ENCODE results near the gene FAM110D.

FAM110D gene

DNA sequence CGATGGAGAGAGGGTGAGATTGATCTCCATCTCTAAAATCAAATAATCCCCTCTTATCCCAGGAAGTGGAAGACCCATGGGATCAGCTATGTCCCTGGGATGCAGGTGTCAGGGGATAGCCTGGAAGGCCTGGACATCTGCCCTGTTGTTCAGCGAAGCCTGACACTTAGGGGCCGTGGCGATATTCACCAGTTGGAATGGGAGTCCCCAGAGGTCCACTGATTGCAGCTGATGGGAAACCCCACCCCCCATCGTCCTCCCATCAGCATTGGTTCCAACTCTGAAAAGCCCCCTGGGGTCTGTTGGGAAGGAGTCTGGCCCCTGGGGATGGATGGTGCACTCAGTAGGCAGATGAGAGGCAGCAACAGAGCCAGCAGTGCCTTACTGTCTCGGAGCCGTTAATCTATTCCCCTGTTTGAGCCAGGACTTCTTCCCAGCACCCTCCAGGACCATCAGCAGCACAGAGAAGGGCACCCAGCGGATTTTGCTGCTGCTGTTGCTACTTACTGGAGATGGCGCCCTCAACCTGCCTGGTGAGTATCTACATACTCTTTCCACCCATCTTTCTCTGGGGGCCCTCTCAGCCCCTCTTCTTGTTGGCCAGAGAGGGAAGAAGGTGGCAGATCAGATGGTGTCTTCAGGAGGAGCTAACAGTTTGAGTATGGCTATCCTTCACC is 44.9 kb downstream of the FAM110D start:
- H2BK12ac ChIP-seq (ENCODE audit: low read length), result no peak overlapping the region
- DNase-seq, result no peak

GRCh38 chr1:26210147-26210870 is 51.4 kb downstream of the FAM110D start:
- H3K4ac ChIP-seq (ENCODE audit: low read depth, low read length), result no peak overlapping the region
- H3K4me1 ChIP-seq (ENCODE audit: control insufficient read depth in 1 of 2, insufficient read depth in 2 of 2, low read length in 2 of 2), result no peaks in the 10 kb centered on the region
- H3K9me3 ChIP-seq (ENCODE audit: insufficient read depth, low read depth, low read length), result no peaks in the 10 kb centered on the region
- no peak overlapping the region for H3K9ac ChIP-seq (ENCODE audit: low read length)
- no CpG with 5 or more reads among the region's 5 CpGs for WGBS (ENCODE audit: extremely low coverage, insufficient coverage, insufficient read length)
- no peak overlapping the region for H2AFZ ChIP-seq (ENCODE audit: insufficient read depth, low read length, poor library complexity)
- H2AK5ac ChIP-seq (ENCODE audit: low read length), result no peak overlapping the region
- H3K36me3 ChIP-seq (ENCODE audit: control insufficient read depth in 1 of 2, insufficient read depth in 2 of 2, low read length in 2 of 2), result no peaks in the 10 kb centered on the region
- H3K14ac ChIP-seq (ENCODE audit: low read length), result no peak overlapping the region
- no peak overlapping the region for H3K4me2 ChIP-seq (ENCODE audit: low read length)
- H3K27ac ChIP-seq (ENCODE audit: low read depth, low read length), result no peak overlapping the region
- H4K91ac ChIP-seq (ENCODE audit: low read depth, low read length), result no peak overlapping the region
- no peaks in the 10 kb centered on the region for H3K79me1 ChIP-seq (ENCODE audit: low read length)
- H4K8ac ChIP-seq (ENCODE audit: low read depth, low read length), result no peak overlapping the region
- H3K27me3 ChIP-seq (ENCODE audit: insufficient read depth, low read length), result no peaks in the 10 kb centered on the region
- no peak overlapping the region for H3K23ac ChIP-seq (ENCODE audit: low read length)
- H2BK5ac ChIP-seq (ENCODE audit: low read depth, low read length, poor library complexity), result no peak overlapping the region
- no peak overlapping the region for H4K12ac ChIP-seq (ENCODE audit: low read depth, low read length)
- H2BK120ac ChIP-seq (ENCODE audit: insufficient read depth, low read length, poor library complexity), result no peak overlapping the region
- no peak overlapping the region for H2BK12ac ChIP-seq (ENCODE audit: low read length)
- no peak overlapping the region for H3K4me3 ChIP-seq (ENCODE audit: low read depth, low read length)
- H3K18ac ChIP-seq (ENCODE audit: low read length), result no peak overlapping the region
- DNase-seq, result no peak
- H3K79me2 ChIP-seq (ENCODE audit: control insufficient read depth, insufficient read depth, low read length, poor library complexity), result no peaks in the 10 kb centered on the region

More for the DNA sequence above, 44.9 kb downstream of the FAM110D start:
- WGBS (ENCODE audit: extremely low coverage, insufficient coverage, insufficient read length), result no CpG with 5 or more reads among the region's 9 CpGs
- Histone ChIP-seq H3K23ac (ENCODE audit: low read length) (no peak overlapping the region), H2BK120ac (ENCODE audit: insufficient read depth, low read length, poor library complexity) (no peak overlapping the region), H3K79me1 (ENCODE audit: low read length) (peaks cover 2% of the 10 kb centered on the region), H3K36me3 (ENCODE audit: control insufficient read depth in 1 of 2, insufficient read depth in 2 of 2, low read length in 2 of 2) (no peaks in the 10 kb centered on the region), H3K79me2 (ENCODE audit: control insufficient read depth, insufficient read depth, low read length, poor library complexity) (no peaks in the 10 kb centered on the region), H3K9me3 (ENCODE audit: insufficient read depth, low read depth, low read length) (no peaks in the 10 kb centered on the region), H2BK5ac (ENCODE audit: low read depth, low read length, poor library complexity) (no peak overlapping the region), H3K4me3 (ENCODE audit: low read depth, low read length) (no peak overlapping the region), H3K4me2 (ENCODE audit: low read length) (no peak overlapping the region), H2AFZ (ENCODE audit: insufficient read depth, low read length, poor library complexity) (no peak overlapping the region), H3K9ac (ENCODE audit: low read length) (no peak overlapping the region), H3K4me1 (ENCODE audit: control insufficient read depth in 1 of 2, insufficient read depth in 2 of 2, low read length in 2 of 2) (peaks cover 9% of the 10 kb centered on the region in 2 experiments), H3K18ac (ENCODE audit: low read length) (no peak overlapping the region), H2AK5ac (ENCODE audit: low read length) (no peak overlapping the region), H4K91ac (ENCODE audit: low read depth, low read length) (no peak overlapping the region), H3K27me3 (ENCODE audit: insufficient read depth, low read length) (no peaks in the 10 kb centered on the region), H3K27ac (ENCODE audit: low read depth, low read length) (no peak overlapping the region), H3K14ac (ENCODE audit: low read length) (no peak overlapping the region), H3K4ac (ENCODE audit: low read depth, low read length) (no peak overlapping the region), H4K8ac (ENCODE audit: low read depth, low read length) (no peak overlapping the region), H4K12ac (ENCODE audit: low read depth, low read length) (no peak overlapping the region)

GRCh38 chr1:26212726-26213125 is 53.8 kb downstream of the FAM110D start:
- Histone ChIP-seq H3K36me3 (ENCODE audit: control insufficient read depth in 1 of 2, insufficient read depth in 2 of 2, low read length in 2 of 2) (no peaks in the 10 kb centered on the region), H3K27ac (ENCODE audit: low read depth, low read length) (no peak overlapping the region), H3K4ac (ENCODE audit: low read depth, low read length) (no peak overlapping the region), H3K4me2 (ENCODE audit: low read length) (no peak overlapping the region), H2AFZ (ENCODE audit: insufficient read depth, low read length, poor library complexity) (no peak overlapping the region), H4K8ac (ENCODE audit: low read depth, low read length) (no peak overlapping the region), H4K91ac (ENCODE audit: low read depth, low read length) (no peak overlapping the region), H3K23ac (ENCODE audit: low read length) (no peak overlapping the region), H4K12ac (ENCODE audit: low read depth, low read length) (no peak overlapping the region), H2AK5ac (ENCODE audit: low read length) (no peak overlapping the region), H2BK120ac (ENCODE audit: insufficient read depth, low read length, poor library complexity) (no peak overlapping the region), H2BK12ac (ENCODE audit: low read length) (no peak overlapping the region), H3K14ac (ENCODE audit: low read length) (no peak overlapping the region), H3K9me3 (ENCODE audit: insufficient read depth, low read depth, low read length) (no peaks in the 10 kb centered on the region), H3K79me1 (ENCODE audit: low read length) (no peaks in the 10 kb centered on the region), H3K18ac (ENCODE audit: low read length) (no peak overlapping the region), H3K27me3 (ENCODE audit: insufficient read depth, low read length) (no peaks in the 10 kb centered on the region), H3K79me2 (ENCODE audit: control insufficient read depth, insufficient read depth, low read length, poor library complexity) (no peaks in the 10 kb centered on the region), H3K4me3 (ENCODE audit: low read depth, low read length) (no peak overlapping the region), H2BK5ac (ENCODE audit: low read depth, low read length, poor library complexity) (no peak overlapping the region), H3K9ac (ENCODE audit: low read length) (no peak overlapping the region), H3K4me1 (ENCODE audit: control insufficient read depth in 1 of 2, insufficient read depth in 2 of 2, low read length in 2 of 2) (no peaks in the 10 kb centered on the region)
- WGBS (ENCODE audit: extremely low coverage, insufficient coverage, insufficient read length), result no CpG with 5 or more reads among the region's 5 CpGs
- DNase-seq, result no peak

DNA sequence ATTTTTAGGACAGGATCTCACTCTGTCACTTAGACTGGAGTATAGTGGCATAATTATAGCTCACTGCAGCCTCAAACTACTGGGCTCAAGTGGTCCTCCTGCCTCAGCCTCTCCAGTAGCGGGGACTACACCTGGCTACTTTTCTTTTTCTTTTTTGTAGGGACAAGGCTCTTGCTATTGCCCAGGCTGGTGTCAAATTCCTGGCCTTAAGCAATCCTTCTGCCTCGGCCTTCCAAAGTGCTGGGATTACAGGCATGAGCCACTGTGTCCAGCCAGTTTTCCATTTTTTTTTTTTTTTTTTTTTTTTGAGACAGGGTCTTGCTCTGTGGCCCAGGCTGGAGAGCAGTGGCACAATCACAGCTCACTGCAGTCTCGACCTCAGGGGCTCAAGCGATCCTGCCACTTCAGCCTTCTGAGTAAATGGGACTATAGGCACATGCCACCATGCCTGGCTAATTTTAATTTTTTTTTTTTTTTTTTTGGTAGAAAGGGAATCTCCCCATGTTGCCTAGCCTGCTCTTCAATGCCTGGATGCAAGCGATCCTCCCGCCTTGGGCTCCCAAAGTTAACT is 54.5 kb downstream of the FAM110D start:
- H3K4me3 ChIP-seq (ENCODE audit: low read depth, low read length), result no peak overlapping the region
- no peak overlapping the region for H3K4me2 ChIP-seq (ENCODE audit: low read length)
- H3K79me2 ChIP-seq (ENCODE audit: control insufficient read depth, insufficient read depth, low read length, poor library complexity), result no peaks in the 10 kb centered on the region
- no peak overlapping the region for H3K23ac ChIP-seq (ENCODE audit: low read length)
- H2BK5ac ChIP-seq (ENCODE audit: low read depth, low read length, poor library complexity), result no peak overlapping the region
- no peak overlapping the region for H2AFZ ChIP-seq (ENCODE audit: insufficient read depth, low read length, poor library complexity)
- no peak overlapping the region for H3K4ac ChIP-seq (ENCODE audit: low read depth, low read length)
- no peaks in the 10 kb centered on the region for H3K79me1 ChIP-seq (ENCODE audit: low read length)
- H3K9ac ChIP-seq (ENCODE audit: low read length), result no peak overlapping the region
- no peak overlapping the region for H2BK12ac ChIP-seq (ENCODE audit: low read length)
- DNase-seq, result no peak
- no peak overlapping the region for H4K91ac ChIP-seq (ENCODE audit: low read depth, low read length)
- no peaks in the 10 kb centered on the region for H3K9me3 ChIP-seq (ENCODE audit: insufficient read depth, low read depth, low read length)
- H3K18ac ChIP-seq (ENCODE audit: low read length), result no peak overlapping the region
- H3K4me1 ChIP-seq (ENCODE audit: control insufficient read depth in 1 of 2, insufficient read depth in 2 of 2, low read length in 2 of 2), result no peaks in the 10 kb centered on the region
- no peaks in the 10 kb centered on the region for H3K27me3 ChIP-seq (ENCODE audit: insufficient read depth, low read length)
- no peak overlapping the region for H3K14ac ChIP-seq (ENCODE audit: low read length)
- WGBS (ENCODE audit: extremely low coverage, insufficient coverage, insufficient read length), result no CpG with 5 or more reads among the region's 6 CpGs
- H2AK5ac ChIP-seq (ENCODE audit: low read length), result no peak overlapping the region
- no peak overlapping the region for H3K27ac ChIP-seq (ENCODE audit: low read depth, low read length)
- no peak overlapping the region for H4K12ac ChIP-seq (ENCODE audit: low read depth, low read length)
- H4K8ac ChIP-seq (ENCODE audit: low read depth, low read length), result no peak overlapping the region
- no peak overlapping the region for H2BK120ac ChIP-seq (ENCODE audit: insufficient read depth, low read length, poor library complexity)
- no peaks in the 10 kb centered on the region for H3K36me3 ChIP-seq (ENCODE audit: control insufficient read depth in 1 of 2, insufficient read depth in 2 of 2, low read length in 2 of 2)

All from trophoblast cell (in vitro differentiated cells and primary cell).